Ovary (tissue), 3 donors: Measurements from ENCODE around the gene ZNHIT2.

Source experiments
- CTCF ChIP-seq, 3 donors: fragments of 450-650 bp in 2 of 3; fragments of 200-600 bp in 1 of 3; IDR thresholded peaks; one replicate each; pipeline versions ENCODE4 v1.5.1 to v1.8.0; 2016 to 2022; ENCODE audit warnings: antibody characterized with exemption in 3 of 3, mild to moderate bottlenecking in 1 of 3
- EP300 ChIP-seq: sonication (generic); formaldehyde crosslinking; IDR thresholded peaks from one replicate; pipeline ENCODE4 v1.6.1; 2017; ENCODE audit warnings: antibody characterized with exemption
- donor health status: DM: no; HTN: no; CAD: no.

GRCh38 chr11:65121865-65122696, 4.6 kb upstream of the ZNHIT2 start, which contains the start of the genes FAU and MRPL49:
- TF ChIP-seq EP300 = no peak
- no peak for TF ChIP-seq CTCF (IDR thresholded peaks at IDR 0.05)
